Keratinocyte (primary cell): ENCODE data around the gene PARN. TPM values are rescaled to one million over a fixed set of nuclear protein-coding genes. Genes with fewer than 3 reads are reported as not detected.
A peak's percentile ranks its signal among the peaks of the same experiment; 100 is the strongest.

Experiments
- DNase-seq: peaks from one replicate; pipeline ENCODE4 v3.0.0-alpha.2; 2011; ENCODE audit warnings: low read depth, missing footprints, low spot score
- FAIRE-seq: peaks from 2 replicates; lab custom pipeline; 2011; peaks lifted over from hg19 to GRCh38; lab: Jason Lieb, UNC
- H2AFZ ChIP-seq: 2 replicates; pipeline ENCODE4 v1.6.0; 2012; ENCODE audit warnings: low read length, control low read depth, inconsistent platforms; ENCODE audit not compliant: control insufficient read depth
- H3K27ac ChIP-seq: 2 replicates; pipeline ENCODE4 v1.5.1; 2011; ENCODE audit warnings: low read length; ENCODE audit not compliant: control insufficient read depth, insufficient read depth
- H3K27me3 ChIP-seq: 3 replicates; pipeline ENCODE4 v1.6.0; 2011; ENCODE audit warnings: low read length; ENCODE audit not compliant: control insufficient read depth, insufficient read depth; ENCODE audit errors: extremely low read depth
- H3K36me3 ChIP-seq, 2 experiments: 2 replicates in 1 of 2; 3 replicates in 1 of 2; pipeline ENCODE4 v1.5.1; 2011; ENCODE audit warnings: low read length in 2 of 2, mild to moderate bottlenecking in 1 of 2; ENCODE audit not compliant: control insufficient read depth in 2 of 2, insufficient read depth in 2 of 2; ENCODE audit errors: extremely low read depth in 1 of 2
- H3K4me1 ChIP-seq: 3 replicates; pipeline ENCODE4 v1.5.1; 2011; ENCODE audit warnings: low read length; ENCODE audit not compliant: control insufficient read depth, insufficient read depth; ENCODE audit errors: extremely low read depth
- H3K4me2 ChIP-seq: 3 replicates; pipeline ENCODE4 v1.6.0; 2011; ENCODE audit warnings: low read depth, low read length; ENCODE audit not compliant: control insufficient read depth, insufficient read depth; ENCODE audit errors: extremely low read depth
- H3K4me3 ChIP-seq, 3 experiments: fragments of 200-600 bp in 1 of 3; sonication (generic) in 1 of 3; 2 replicates in 2 of 3; 3 replicates in 1 of 3; pipeline ENCODE4 v1.5.1; 2011 to 2016; ENCODE audit warnings: low read length in 3 of 3, mild to moderate bottlenecking in 3 of 3, control low read depth in 2 of 3, inconsistent platforms in 1 of 3, low read depth in 1 of 3, mixed read lengths in 1 of 3, mixed run types in 1 of 3, moderate library complexity in 1 of 3; ENCODE audit not compliant: control insufficient read depth in 2 of 3, insufficient read depth in 2 of 3; ENCODE audit errors: extremely low read depth in 1 of 3
- H3K79me2 ChIP-seq: 2 replicates; pipeline ENCODE4 v1.6.0; 2012; ENCODE audit warnings: low read length; ENCODE audit not compliant: control insufficient read depth, insufficient read depth
- H3K9ac ChIP-seq: 3 replicates; pipeline ENCODE4 v1.6.0; 2011; ENCODE audit warnings: low read length; ENCODE audit not compliant: control insufficient read depth, insufficient read depth; ENCODE audit errors: extremely low read depth
- H3K9me1 ChIP-seq: 3 replicates; pipeline ENCODE4 v1.6.0; 2011; ENCODE audit warnings: low read length; ENCODE audit not compliant: control insufficient read depth, insufficient read depth; ENCODE audit errors: extremely low read depth
- H3K9me3 ChIP-seq: 2 replicates; pipeline ENCODE4 v1.5.1; 2012; ENCODE audit warnings: low read depth, low read length; ENCODE audit not compliant: control insufficient read depth
- H4K20me1 ChIP-seq: 3 replicates; pipeline ENCODE4 v1.6.0; 2011; ENCODE audit warnings: low read length; ENCODE audit not compliant: control insufficient read depth, insufficient read depth; ENCODE audit errors: extremely low read depth
- CTCF ChIP-seq, 3 experiments: IDR thresholded peaks in 1 of 3; conservative IDR thresholded peaks in 1 of 3; optimal IDR thresholded peaks in 1 of 3; 2 replicates in 2 of 3; 3 replicates in 1 of 3; pipeline versions ENCODE3 to v1.5.1; 2011; ENCODE audit warnings: low read length in 3 of 3, mild to moderate bottlenecking in 3 of 3, moderate library complexity in 2 of 3, control low read depth in 1 of 3, inconsistent platforms in 1 of 3; ENCODE audit not compliant: insufficient read depth in 2 of 3; ENCODE audit errors: extremely low read depth in 1 of 3
- EZH2 ChIP-seq: IDR thresholded peaks from one replicate; pipeline ENCODE4 v1.6.1; 2012; ENCODE audit warnings: inconsistent platforms, mild to moderate bottlenecking, low read length, moderate library complexity
- dilution Hi-C: fragments of 300-500 bp; cut with MboI; formaldehyde crosslinking; loops from one replicate; pipeline ENCODE4 v1.7.0; 2020; ENCODE audit warnings: low sequenced_read_pairs; ENCODE audit not compliant: extremely low pct_ligation_motif_present
- polyA plus RNA-seq, 5 experiments: library from polyadenylated mRNA; depleted of rRNA in 3 of 5; stranded (reverse) in 3 of 5; stranded (forward) in 1 of 5; unstranded in 1 of 5; fragments of >200 nt; gene quantifications; 1 replicate in 1 of 5; 2 replicates in 3 of 5; 3 replicates in 1 of 5; pipeline versions ENCODE4 v1.2.1 to v1.2.3, GENCODE V29; 2011 to 2012; ENCODE audit warnings: missing spikeins in 2 of 5, low read depth in 1 of 5, low replicate concordance in 1 of 5

Gene PARN
- polyA plus RNA-seq, 1 donor (not counting 4 experiments of a cell fraction or from before 2014, with no cell fraction given) = 40.8 TPM

GRCh38 chr16:14510939-14511799 is 118.9 kb downstream of the PARN start:
- H3K4me3 ChIP-seq = peak overlapping the region; percentile 18 to 54 (median 52)
- TF ChIP-seq CTCF (optimal IDR thresholded peaks at IDR 0.05 in 1 of 3, IDR thresholded peaks at IDR 0.05 in 1 of 3, conservative IDR thresholded peaks at IDR 0.05 in 1 of 3; ENCODE audit: extremely low read depth in 1 of 3, insufficient read depth in 2 of 3, low read length in 3 of 3) = no peak
- no peak for TF ChIP-seq EZH2
- no peaks in the 10 kb centered on the region for H3K36me3 ChIP-seq
- no peaks in the 10 kb centered on the region for H4K20me1 ChIP-seq
- no peaks in the 10 kb centered on the region for H3K9me1 ChIP-seq
- peak overlapping the region; percentile 95 for H3K27ac ChIP-seq
- DNase-seq = peak; percentile 61
- peak overlapping the region; percentile 90 for H3K4me2 ChIP-seq
- dilution Hi-C loops = no loop called here
- no peaks in the 10 kb centered on the region for H3K27me3 ChIP-seq
- H2AFZ ChIP-seq = no peak overlapping the region
- peak overlapping the region; percentile 69 for H3K9ac ChIP-seq
- H3K4me1 ChIP-seq = peaks cover 34% of the 10 kb centered on the region
- H3K9me3 ChIP-seq = no peaks in the 10 kb centered on the region
- peaks cover 5% of the 10 kb centered on the region for H3K79me2 ChIP-seq
- FAIRE-seq = peak; percentile 93

GRCh38 chr16:14510581-14510938 is 119.5 kb downstream of the PARN start:
- DNase-seq = no peak
- Histone ChIP-seq H4K20me1 (no peaks in the 10 kb centered on the region), H2AFZ (no peak overlapping the region), H3K27ac (peak overlapping the region; percentile 95), H3K9me1 (no peaks in the 10 kb centered on the region), H3K9me3 (no peaks in the 10 kb centered on the region), H3K36me3 (no peaks in the 10 kb centered on the region), H3K4me1 (peaks cover 40% of the 10 kb centered on the region), H3K4me2 (peak overlapping the region; percentile 90), H3K9ac (peak overlapping the region; percentile 69), H3K4me3 (peak overlapping the region; percentile 18 to 52 (median 49)), H3K79me2 (peaks cover 5% of the 10 kb centered on the region), H3K27me3 (no peaks in the 10 kb centered on the region)
- FAIRE-seq = no peak
- no peak for TF ChIP-seq EZH2
- no peak for TF ChIP-seq CTCF (optimal IDR thresholded peaks at IDR 0.05 in 1 of 3, IDR thresholded peaks at IDR 0.05 in 1 of 3, conservative IDR thresholded peaks at IDR 0.05 in 1 of 3; ENCODE audit: extremely low read depth in 1 of 3, insufficient read depth in 2 of 3, low read length in 3 of 3)
- dilution Hi-C loops = no loop called here
